Stimulated activated effector memory CD8-positive, alpha-beta T cell treated with anti-CD3 and anti-CD28 coated beads, Interleukin-12 subunit alpha, Interleukin-12 subunit beta, amount 100 ng/mL, for 72 hours (primary cell): Measurements from ENCODE around the gene MED12L.
A peak's percentile ranks its signal among the peaks of the same experiment; 100 is the strongest.

Experiments
- ATAC-seq: fragments of 150-1000 bp; cut with Tn5 transposase; 2 replicates; pipeline ENCODE4 v1.10.0; 2021
- DNase-seq, 2 donors: peaks; one replicate each; pipeline ENCODE4 v3.0.0; 2021 to 2022; ENCODE audit warnings: low spot score in 2 of 2
- H3K27ac Mint-ChIP-seq: one replicate; pipeline ENCODE4 v1.8.0; 2022; ENCODE audit warnings: mild to moderate bottlenecking, mixed read lengths
- H3K36me3 Mint-ChIP-seq: one replicate; pipeline ENCODE4 v1.8.0; 2022; ENCODE audit warnings: mild to moderate bottlenecking, mixed read lengths
- H3K4me1 Mint-ChIP-seq: one replicate; pipeline ENCODE4 v1.8.0; 2022; ENCODE audit warnings: mixed read lengths
- H3K4me3 Mint-ChIP-seq: one replicate; pipeline ENCODE4 v1.8.0; 2022; ENCODE audit warnings: mild to moderate bottlenecking, mixed read lengths
- H3K9me3 Mint-ChIP-seq: one replicate; pipeline ENCODE4 v1.8.0; 2022; ENCODE audit warnings: mixed read lengths

Gene MED12L

GRCh38 chr3:151428386-151428785, 342.9 kb downstream of the MED12L start:
- Mint-ChIP-seq H3K4me1 (peaks cover 5% of the 10 kb centered on the region), H3K4me3 (no peak overlapping the region), H3K9me3 (no peaks in the 10 kb centered on the region), H3K36me3 (no peaks in the 10 kb centered on the region), H3K27ac (no peak overlapping the region)
- no peak for DNase-seq
- no peak for ATAC-seq

- Mint-ChIP-seq H3K4me3 (no peak overlapping the region), H3K4me1 (peaks cover 5% of the 10 kb centered on the region), H3K9me3 (no peaks in the 10 kb centered on the region), H3K27ac (no peak overlapping the region), H3K36me3 (no peaks in the 10 kb centered on the region)
- ATAC-seq (no peak), DNase-seq (no peak)
Measured at GRCh38 chr3:151430821-151431484, 345.5 kb downstream of the MED12L start.

- Mint-ChIP-seq H3K4me3 (no peak overlapping the region), H3K4me1 (peaks cover 5% of the 10 kb centered on the region), H3K9me3 (no peaks in the 10 kb centered on the region), H3K27ac (no peak overlapping the region), H3K36me3 (no peaks in the 10 kb centered on the region)
- ATAC-seq (no peak), DNase-seq (no peak)
Measured at GRCh38 chr3:151431940-151432339, 346.5 kb downstream of the MED12L start.

- Mint-ChIP-seq H3K4me1 (peaks cover 5% of the 10 kb centered on the region), H3K27ac (no peak overlapping the region), H3K36me3 (no peaks in the 10 kb centered on the region), H3K9me3 (no peaks in the 10 kb centered on the region), H3K4me3 (no peak overlapping the region)
- no peak for ATAC-seq
- DNase-seq = no peak
Measured at GRCh38 chr3:151432616-151433372, 347.3 kb downstream of the MED12L start.

- H3K27ac Mint-ChIP-seq = no peak overlapping the region
- H3K4me1 Mint-ChIP-seq = peaks cover 5% of the 10 kb centered on the region
- no peak overlapping the region for H3K4me3 Mint-ChIP-seq
- H3K36me3 Mint-ChIP-seq = no peaks in the 10 kb centered on the region
- DNase-seq = no peak
- no peak for ATAC-seq
- no peaks in the 10 kb centered on the region for H3K9me3 Mint-ChIP-seq
Measured at GRCh38 chr3:151434151-151434890, 348.9 kb downstream of the MED12L start.

- Mint-ChIP-seq H3K36me3 (no peaks in the 10 kb centered on the region), H3K9me3 (no peaks in the 10 kb centered on the region), H3K27ac (no peak overlapping the region), H3K4me1 (no peaks in the 10 kb centered on the region), H3K4me3 (no peak overlapping the region)
- DNase-seq (peak in 1 of 2 donors; percentile 10), ATAC-seq (no peak)
Measured at GRCh38 chr3:151436675-151437446, 351.4 kb downstream of the MED12L start.

- no peak overlapping the region for H3K27ac Mint-ChIP-seq
- H3K36me3 Mint-ChIP-seq = no peaks in the 10 kb centered on the region
- H3K4me3 Mint-ChIP-seq = no peak overlapping the region
- ATAC-seq (no peak), DNase-seq (no peak)
- no peaks in the 10 kb centered on the region for H3K9me3 Mint-ChIP-seq
- H3K4me1 Mint-ChIP-seq = no peaks in the 10 kb centered on the region
Measured at GRCh38 chr3:151437906-151438305, 352.4 kb downstream of the MED12L start.

- Mint-ChIP-seq H3K4me3 (no peak overlapping the region), H3K36me3 (no peaks in the 10 kb centered on the region), H3K27ac (no peak overlapping the region), H3K4me1 (no peaks in the 10 kb centered on the region), H3K9me3 (no peaks in the 10 kb centered on the region)
- DNase-seq = peak in 1 of 2 donors; percentile 45
- peak; percentile 64 for ATAC-seq
Measured at GRCh38 chr3:151439652-151440125, 354.2 kb downstream of the MED12L start.

GRCh38 chr3:151440940-151441339, 355.5 kb downstream of the MED12L start:
- DNase-seq (no peak), ATAC-seq (no peak)
- Mint-ChIP-seq H3K27ac (no peak overlapping the region), H3K36me3 (no peaks in the 10 kb centered on the region), H3K4me1 (no peaks in the 10 kb centered on the region), H3K9me3 (no peaks in the 10 kb centered on the region), H3K4me3 (no peak overlapping the region)

GRCh38 chr3:151443583-151443982, 358.1 kb downstream of the MED12L start:
- Mint-ChIP-seq H3K27ac (no peak overlapping the region), H3K4me1 (no peaks in the 10 kb centered on the region), H3K4me3 (no peak overlapping the region), H3K9me3 (no peaks in the 10 kb centered on the region), H3K36me3 (no peaks in the 10 kb centered on the region)
- DNase-seq (no peak), ATAC-seq (no peak)

GRCh38 chr3:151445273-151446001, 360.0 kb downstream of the MED12L start:
- Mint-ChIP-seq H3K27ac (no peak overlapping the region), H3K4me3 (no peak overlapping the region), H3K4me1 (no peaks in the 10 kb centered on the region), H3K36me3 (no peaks in the 10 kb centered on the region), H3K9me3 (no peaks in the 10 kb centered on the region)
- ATAC-seq (no peak), DNase-seq (no peak)

- no peak overlapping the region for H3K27ac Mint-ChIP-seq
Measured at GRCh38 chr3:151446002-151446340, 360.5 kb downstream of the MED12L start.

GRCh38 chr3:151452368-151452767, 366.9 kb downstream of the MED12L start:
- Mint-ChIP-seq H3K4me3 (no peak overlapping the region), H3K27ac (no peak overlapping the region), H3K36me3 (no peaks in the 10 kb centered on the region), H3K4me1 (peaks cover 5% of the 10 kb centered on the region), H3K9me3 (no peaks in the 10 kb centered on the region)
- ATAC-seq = no peak
- no peak for DNase-seq

More at GRCh38 chr3:151446002-151446340, 360.5 kb downstream of the MED12L start:
- ATAC-seq = no peak
- Mint-ChIP-seq H3K4me1 (no peaks in the 10 kb centered on the region), H3K9me3 (no peaks in the 10 kb centered on the region), H3K36me3 (no peaks in the 10 kb centered on the region), H3K4me3 (no peak overlapping the region)
- no peak for DNase-seq

- Mint-ChIP-seq H3K27ac (no peak overlapping the region), H3K36me3 (no peaks in the 10 kb centered on the region), H3K9me3 (no peaks in the 10 kb centered on the region), H3K4me3 (no peak overlapping the region), H3K4me1 (peaks cover 5% of the 10 kb centered on the region)
- no peak for DNase-seq
- no peak for ATAC-seq
Measured at GRCh38 chr3:151452841-151453240, 367.4 kb downstream of the MED12L start.
